K562 treated with DMSO at 1 percent for 12 hours (cell line): ENCODE measurements around the gene CCL21. TPM values are rescaled to one million over a fixed set of nuclear protein-coding genes. Genes with fewer than 3 reads are reported as not detected.

Experiments
- total RNA-seq: library from RNA; unstranded; fragments of 300-600 nt; gene quantifications from 2 replicates; pipeline ENCODE4 v1.2.3, GENCODE V29; 2022; ENCODE audit not compliant: insufficient read depth

CCL21 gene, protein sequence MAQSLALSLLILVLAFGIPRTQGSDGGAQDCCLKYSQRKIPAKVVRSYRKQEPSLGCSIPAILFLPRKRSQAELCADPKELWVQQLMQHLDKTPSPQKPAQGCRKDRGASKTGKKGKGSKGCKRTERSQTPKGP
- total RNA-seq = not detected in 2 replicates

DNA sequence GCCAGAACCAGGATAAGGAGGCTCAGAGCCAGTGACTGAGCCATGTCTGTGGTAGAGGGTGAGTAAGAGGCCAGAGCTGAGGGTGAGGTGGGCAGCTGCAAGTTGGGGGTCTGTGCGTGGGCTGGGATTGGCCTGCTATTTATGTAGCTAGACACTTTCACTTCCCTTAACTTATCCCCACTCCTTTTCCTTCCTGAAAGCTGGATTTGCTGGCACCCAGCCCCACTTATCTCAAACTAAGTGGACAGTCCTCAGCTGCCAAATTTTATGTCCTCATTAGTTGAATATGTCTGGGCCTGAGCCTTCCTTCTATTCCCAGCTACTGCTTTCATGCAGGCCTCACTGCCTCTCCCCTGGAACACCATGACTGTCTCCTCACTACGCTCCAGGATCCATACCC, at the start of gene CCL21:
Gene CCL21, minus strand, starts transcription at position 114 of the 400 bp plus-strand sequence. Its CDS starts 70 bp downstream, at position 44.

DNA sequence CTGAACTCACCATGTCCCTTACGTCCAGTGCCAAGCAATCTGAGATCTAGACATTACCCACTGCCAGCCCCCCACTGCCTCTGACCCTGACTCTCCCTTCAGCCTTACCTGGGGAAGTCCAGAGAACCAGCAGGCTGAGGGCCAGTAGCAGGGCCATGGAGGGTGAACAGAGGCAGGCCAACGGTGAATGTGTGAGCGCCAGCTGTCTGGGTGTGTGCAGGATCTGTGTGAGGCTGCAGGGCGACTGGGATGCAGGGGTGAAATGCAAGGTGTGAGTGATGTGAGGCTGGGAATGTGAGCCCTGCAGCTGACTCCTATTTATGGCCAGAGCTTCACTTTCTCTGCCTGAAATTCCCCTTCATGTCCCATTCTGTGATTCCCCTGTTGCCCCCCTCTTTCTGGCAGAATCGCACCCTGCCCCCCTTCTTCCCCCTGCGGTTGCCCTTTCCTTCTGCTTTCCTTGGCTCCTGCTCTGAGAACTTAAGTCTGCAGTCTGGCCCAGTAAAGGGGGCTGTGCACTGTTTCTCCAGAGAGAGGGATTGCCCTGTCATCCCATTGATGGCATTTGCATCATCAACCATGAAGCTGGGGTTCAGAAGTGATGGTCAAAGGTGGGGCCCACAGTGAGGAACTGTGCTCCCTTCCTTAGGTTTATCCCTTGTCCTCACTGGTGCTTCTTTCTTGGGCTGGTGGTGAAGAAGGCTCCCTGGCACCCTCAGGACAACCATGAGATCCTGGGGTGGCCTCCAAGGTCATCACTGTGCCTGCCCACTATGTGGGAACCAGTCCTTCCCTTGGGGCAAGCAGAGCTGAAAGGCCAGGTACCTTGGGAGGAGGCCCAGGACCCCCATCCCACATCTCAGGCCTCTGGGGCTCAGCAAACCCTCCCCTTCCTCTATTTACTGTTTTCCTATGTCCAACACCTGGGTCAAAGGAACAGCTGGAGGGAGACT, 18.7 kb downstream of the CCL21 start, which contains the start of gene CCL19:
Gene CCL19, minus strand, starts transcription at position 294 of the 953 bp plus-strand sequence. Its CDS starts 137 bp downstream, at position 157.

DNA sequence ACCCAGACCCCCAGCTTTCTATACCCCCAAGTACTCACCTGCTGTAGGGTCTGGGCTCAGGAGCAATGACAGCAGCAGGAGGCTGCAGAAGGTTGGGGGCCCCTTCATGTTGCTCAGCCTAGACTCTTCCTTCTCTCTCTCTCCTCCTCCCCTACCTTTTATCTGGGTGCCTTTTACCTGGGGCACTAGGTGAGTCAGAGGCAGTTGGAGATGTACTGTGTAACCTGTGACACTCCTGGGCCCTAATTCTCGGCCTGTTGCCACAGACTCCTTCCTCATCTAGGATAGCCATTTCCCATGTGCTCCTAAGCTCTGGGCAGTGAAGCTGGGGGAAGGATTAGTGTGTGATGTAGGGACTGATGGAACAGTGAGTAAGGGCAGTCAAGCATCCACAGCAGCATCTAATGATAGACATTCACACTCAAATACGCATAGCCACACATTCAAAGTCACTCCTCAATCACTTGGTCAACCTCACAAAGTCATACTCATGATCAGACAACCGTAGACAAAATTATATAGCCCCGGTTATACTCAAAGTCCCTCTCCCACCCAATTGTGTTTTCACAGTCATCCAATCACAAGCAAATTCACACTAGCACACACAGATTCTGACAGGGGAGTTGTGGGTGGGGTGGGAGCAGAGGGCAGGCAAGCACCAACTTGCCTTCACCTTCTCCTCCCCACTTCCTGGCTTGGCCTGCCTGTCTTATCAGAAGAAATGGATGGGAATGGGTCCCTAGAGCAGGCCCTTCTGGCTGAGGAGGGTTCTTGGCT, 47.2 kb downstream of the CCL21 start, which contains the start of gene CCL27:
Gene CCL27, minus strand, starts transcription at position 132 of the 777 bp plus-strand sequence. Its CDS starts 24 bp downstream, at position 108.

Other genes with a start within 250 kb of the CCL21 start
- gene ENHO, start 187.1 kb downstream of the CCL21 start, total RNA-seq = not detected in 2 replicates
- not detected in 2 replicates for gene CNTFR, start 120.4 kb downstream of the CCL21 start, total RNA-seq
- gene RPP25L, start 98.0 kb downstream of the CCL21 start, total RNA-seq = 51.6 and 60.5 TPM in 2 replicates
- gene DCTN3, start 89.6 kb downstream of the CCL21 start, total RNA-seq = 125 and 141 TPM in 2 replicates
- gene ARID3C, start 81.1 kb downstream of the CCL21 start, total RNA-seq = not detected in 2 replicates
- gene SIGMAR1, start 72.3 kb downstream of the CCL21 start, total RNA-seq = 16.1 and 30.0 TPM in 2 replicates
- gene GALT, start 63.5 kb downstream of the CCL21 start, total RNA-seq = 11.6 and 18.2 TPM in 2 replicates
- 4.9 and 7.8 TPM in 2 replicates for gene IL11RA, start 58.0 kb downstream of the CCL21 start, total RNA-seq
- not detected in 2 replicates for gene CCL27, start 47.5 kb downstream of the CCL21 start, total RNA-seq
- not detected in 2 replicates for gene CCL19, start 18.9 kb downstream of the CCL21 start, total RNA-seq
- 0.39 and 0.68 TPM in 2 replicates for gene PHF24, start 248.1 kb upstream of the CCL21 start, total RNA-seq